Measurements from ENCODE around the gene NDST1.

DNA sequence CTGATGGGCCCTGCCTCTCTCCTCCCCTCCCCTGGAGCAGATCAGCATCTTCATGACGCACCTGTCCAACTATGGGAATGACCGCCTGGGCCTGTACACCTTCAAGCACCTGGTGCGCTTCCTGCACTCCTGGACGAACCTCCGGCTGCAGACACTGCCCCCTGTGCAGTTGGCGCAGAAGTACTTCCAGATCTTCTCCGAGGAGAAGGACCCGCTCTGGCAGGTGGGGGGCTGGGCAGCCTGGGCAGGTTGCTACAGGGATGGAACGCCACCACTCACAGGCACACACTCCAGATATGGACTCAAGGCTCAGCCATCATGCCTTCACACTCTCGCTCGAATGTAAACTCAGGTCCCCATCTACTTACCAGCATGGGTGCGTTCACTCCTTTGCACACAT lies 32.1 kb downstream of the NDST1 start:
- TF ChIP-seq, protein P1, sequence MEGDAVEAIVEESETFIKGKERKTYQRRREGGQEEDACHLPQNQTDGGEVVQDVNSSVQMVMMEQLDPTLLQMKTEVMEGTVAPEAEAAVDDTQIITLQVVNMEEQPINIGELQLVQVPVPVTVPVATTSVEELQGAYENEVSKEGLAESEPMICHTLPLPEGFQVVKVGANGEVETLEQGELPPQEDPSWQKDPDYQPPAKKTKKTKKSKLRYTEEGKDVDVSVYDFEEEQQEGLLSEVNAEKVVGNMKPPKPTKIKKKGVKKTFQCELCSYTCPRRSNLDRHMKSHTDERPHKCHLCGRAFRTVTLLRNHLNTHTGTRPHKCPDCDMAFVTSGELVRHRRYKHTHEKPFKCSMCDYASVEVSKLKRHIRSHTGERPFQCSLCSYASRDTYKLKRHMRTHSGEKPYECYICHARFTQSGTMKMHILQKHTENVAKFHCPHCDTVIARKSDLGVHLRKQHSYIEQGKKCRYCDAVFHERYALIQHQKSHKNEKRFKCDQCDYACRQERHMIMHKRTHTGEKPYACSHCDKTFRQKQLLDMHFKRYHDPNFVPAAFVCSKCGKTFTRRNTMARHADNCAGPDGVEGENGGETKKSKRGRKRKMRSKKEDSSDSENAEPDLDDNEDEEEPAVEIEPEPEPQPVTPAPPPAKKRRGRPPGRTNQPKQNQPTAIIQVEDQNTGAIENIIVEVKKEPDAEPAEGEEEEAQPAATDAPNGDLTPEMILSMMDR (IDR thresholded peaks at IDR 0.05; ENCODE audit: insufficient read depth, low read length, poor library complexity, severe bottlenecking): no peak
- TF ChIP-seq EZH2phosphoT487 (conservative IDR thresholded peaks at IDR 0.05; ENCODE audit: low read length): no peak
